IPS-11a (cell line): ENCODE data around the gene GLUD2.
"Not testable (repeated sequence)": the region's sequence is repeated elsewhere in the genome, so short reads cannot be mapped to it uniquely, and the experiment has no call there.

Source experiments
- H3K4me3 ChIP-seq: one replicate; pipeline ENCODE4 v1.5.1; 2013; ENCODE audit warnings: low read depth, low read length, control low read depth

Gene GLUD2

DNA sequence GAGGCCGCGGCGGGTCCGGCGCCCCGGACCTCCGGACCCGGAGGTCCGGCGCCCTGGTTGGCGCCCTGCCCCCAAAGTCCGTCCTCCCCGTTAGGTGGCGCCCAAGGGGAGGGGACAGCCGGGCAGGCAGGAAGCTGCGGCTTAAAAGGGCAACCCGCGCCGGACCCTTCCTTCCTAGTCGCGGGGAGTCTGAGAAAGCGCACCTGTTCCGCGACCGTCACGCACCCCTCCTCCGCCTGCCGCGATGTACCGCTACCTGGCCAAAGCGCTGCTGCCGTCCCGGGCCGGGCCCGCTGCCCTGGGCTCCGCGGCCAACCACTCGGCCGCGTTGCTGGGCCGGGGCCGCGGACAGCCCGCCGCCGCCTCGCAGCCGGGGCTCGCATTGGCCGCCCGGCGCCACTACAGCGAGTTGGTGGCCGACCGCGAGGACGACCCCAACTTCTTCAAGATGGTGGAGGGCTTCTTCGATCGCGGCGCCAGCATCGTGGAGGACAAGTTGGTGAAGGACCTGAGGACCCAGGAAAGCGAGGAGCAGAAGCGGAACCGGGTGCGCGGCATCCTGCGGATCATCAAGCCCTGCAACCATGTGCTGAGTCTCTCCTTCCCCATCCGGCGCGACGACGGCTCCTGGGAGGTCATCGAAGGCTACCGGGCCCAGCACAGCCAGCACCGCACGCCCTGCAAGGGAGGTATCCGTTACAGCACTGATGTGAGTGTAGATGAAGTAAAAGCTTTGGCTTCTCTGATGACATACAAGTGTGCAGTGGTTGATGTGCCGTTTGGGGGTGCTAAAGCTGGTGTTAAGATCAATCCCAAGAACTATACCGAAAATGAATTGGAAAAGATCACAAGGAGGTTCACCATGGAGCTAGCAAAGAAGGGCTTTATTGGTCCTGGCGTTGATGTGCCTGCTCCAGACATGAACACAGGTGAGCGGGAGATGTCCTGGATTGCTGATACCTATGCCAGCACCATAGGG, at the start of gene GLUD2:
GLUD2 (plus strand) TSS at position 170 of the 979 bp plus-strand sequence; CDS start at position 245, 75 bp downstream.
- H3K4me3 ChIP-seq: peak within 1 kb of the TSS; percentile 4

DNA sequence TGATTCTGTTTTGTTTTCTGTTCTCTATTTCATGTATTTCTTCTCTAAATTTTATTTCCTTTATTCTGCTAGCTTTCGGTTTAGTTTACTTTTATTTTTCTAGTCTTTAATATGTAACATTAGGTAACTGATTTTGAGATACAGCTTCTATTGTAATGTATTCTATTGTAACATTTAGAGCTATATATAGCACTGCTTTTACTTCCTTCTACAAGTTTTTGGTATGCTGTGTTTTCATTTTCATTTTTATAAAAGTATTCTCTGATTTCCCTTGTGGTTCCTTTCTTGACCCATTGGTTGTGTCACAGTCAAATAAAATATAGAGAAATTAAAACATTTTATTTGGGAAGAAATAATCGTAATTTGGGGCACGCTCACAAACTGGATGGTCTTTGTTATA, 48.0 kb upstream of the GLUD2 start:
- no peak overlapping the region for H3K4me3 ChIP-seq

DNA sequence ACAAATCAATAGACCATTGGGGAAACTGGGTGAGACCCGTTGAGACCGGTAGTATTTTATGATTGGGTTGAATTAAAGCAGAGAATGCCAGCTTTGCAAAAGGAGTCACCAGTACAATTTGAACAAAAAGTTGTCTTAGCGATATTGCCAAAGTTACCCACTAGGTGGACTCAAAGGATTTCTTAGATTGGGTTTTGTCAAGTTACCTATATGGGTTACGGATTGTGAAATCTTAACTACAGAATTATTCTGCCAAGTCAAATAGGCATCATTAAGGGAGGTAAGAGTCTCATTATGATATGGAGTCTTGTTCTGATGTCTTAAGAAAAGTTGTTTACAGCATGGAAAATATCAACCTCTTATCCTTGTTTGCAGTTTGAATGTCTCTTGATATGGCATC, 46.8 kb upstream of the GLUD2 start:
- H3K4me3 ChIP-seq: no peak overlapping the region

DNA sequence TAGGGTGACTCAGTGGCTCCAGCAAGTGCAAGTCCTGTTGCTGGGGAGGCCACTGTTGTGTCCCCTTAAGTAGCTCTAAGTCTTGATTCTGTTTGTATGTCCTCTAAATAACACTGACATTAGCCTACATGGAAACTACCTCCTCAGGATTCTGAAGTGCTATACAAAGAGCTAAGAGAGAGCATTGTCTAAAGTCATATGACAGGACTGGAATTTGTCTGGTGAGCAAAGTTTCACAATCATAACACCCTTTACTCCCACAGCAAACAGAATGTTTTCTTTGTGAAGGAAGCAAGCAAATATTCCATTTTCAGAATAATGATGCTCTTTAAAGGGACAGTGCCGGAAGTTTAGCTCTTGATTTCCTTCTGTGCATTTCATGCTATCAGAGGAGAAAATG, 38.5 kb upstream of the GLUD2 start:
- H3K4me3 ChIP-seq: no peak overlapping the region

DNA sequence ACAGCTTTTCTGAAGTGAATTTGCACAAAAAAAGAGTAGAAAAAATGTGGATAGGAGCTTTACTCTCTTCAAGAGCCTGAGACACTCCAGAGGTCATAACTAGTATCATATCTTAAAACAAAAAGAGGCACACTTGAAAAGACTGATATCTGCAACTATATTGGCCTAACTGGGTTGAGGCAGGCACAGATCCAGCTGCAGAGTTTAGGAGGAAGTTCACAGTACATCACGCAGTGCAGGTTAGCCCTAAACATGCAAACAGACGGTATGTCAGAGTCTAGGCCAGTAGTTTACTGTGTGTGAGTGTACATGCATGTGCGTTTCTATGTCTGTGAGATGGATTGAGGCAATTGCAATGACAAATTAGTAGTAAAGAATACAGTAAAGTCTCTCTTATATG, 37.6 kb upstream of the GLUD2 start:
- H3K4me3 ChIP-seq: no peak overlapping the region

DNA sequence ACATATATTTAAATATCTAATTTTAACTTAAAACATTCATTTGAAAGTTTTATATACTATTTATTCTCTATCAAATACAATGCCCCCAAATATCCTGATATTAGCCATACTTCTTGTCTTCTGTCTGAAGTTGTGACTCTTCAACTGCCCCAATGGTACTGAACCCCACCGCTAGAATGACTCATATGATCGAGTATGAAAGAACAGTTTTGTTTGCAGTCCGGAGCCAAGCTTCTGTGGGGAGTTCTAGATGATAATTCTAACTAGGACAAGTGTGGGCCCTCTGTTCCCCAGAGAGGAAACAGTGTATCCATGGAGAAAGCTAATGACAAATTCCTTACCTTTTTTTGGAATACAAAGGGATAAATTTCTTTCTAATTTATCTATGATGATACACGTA, 37.2 kb upstream of the GLUD2 start:
- no peak overlapping the region for H3K4me3 ChIP-seq

DNA sequence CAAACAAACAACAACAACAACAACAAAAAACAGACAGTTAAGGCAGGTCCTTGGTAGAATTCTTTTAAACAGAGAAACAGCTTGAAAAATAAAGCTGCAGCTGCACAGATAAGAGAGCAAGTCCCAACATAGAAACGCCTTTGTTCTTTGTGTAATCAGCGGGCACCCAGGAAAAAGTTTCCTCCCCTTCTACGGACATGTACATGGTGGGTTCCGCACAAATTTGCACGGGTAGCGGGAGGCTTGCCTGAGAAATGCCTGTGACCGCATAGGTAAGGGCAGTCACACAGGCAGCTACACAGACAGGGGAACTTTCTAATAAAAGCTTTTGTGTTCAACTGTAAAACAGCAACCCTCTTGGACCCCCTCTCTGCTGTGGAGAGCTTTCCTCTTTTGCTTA, 36.2 kb upstream of the GLUD2 start:
- no peak overlapping the region for H3K4me3 ChIP-seq

DNA sequence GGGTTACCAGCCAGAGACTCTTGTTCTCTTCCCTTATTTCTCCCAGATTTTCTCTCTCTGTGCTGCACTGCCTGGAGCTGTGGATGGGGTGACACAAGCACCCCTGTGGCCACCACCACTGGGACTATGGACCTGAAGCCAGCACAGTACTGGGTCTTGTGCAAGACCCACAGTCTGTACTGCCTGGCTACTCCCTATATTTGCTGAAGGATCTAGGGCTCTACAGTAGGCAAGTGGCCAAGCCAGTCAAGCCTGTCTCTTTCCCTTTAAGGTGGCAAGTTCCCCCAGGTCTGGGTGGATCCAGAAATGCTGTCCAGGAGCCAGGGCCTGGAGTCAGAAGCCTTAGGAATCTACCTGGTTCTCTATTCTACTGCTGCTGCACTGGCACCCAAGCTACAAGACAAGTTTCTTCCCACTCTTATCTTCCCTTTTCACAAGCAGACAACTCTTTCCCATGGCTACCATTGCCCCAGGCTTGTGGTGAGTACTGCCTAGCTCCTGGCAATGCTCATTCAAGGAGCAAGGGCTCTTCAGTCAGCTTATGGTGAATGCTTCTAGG, 33.4 kb upstream of the GLUD2 start:
- H3K4me3 ChIP-seq: no peak overlapping the region

DNA sequence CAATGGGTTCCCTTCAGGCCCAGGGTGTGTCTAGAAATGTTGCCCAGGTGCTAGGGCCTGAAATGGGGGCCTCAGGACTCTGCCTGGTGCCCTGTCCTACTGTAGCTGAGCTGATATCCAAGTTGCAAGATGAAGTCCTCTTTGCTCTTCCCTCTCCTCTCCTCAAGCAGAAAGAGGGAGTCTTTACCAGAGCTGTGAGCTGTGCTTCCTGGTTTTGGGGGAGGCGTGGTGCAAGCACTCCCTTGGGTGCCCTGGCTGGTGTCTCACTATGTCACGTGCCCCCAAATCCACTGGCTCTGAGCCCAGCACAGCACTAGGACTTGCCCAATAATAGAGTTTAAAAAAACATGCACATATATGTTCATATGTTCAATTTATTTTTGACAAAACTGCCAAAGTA, 32.6 kb upstream of the GLUD2 start:
- H3K4me3 ChIP-seq: no peak overlapping the region

DNA sequence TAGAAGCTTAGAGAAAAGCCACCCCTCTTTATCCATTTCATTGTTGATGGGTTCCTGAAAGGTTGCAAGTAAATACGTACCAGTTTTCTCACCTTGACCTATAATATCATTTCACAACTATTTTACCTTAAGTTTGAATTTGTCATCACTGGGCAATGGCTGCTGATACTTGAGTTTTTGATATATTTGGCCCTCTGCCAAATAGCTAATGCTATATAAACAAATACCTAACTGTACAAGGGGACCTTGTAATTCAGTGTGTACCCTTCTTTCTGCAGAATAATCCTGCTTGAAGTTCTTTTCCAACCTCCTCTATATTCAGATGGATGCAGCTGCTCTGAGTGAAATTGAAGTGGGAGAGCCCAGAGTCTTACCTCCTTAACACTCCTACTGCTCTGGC, 19.0 kb upstream of the GLUD2 start:
- no peak overlapping the region for H3K4me3 ChIP-seq

DNA sequence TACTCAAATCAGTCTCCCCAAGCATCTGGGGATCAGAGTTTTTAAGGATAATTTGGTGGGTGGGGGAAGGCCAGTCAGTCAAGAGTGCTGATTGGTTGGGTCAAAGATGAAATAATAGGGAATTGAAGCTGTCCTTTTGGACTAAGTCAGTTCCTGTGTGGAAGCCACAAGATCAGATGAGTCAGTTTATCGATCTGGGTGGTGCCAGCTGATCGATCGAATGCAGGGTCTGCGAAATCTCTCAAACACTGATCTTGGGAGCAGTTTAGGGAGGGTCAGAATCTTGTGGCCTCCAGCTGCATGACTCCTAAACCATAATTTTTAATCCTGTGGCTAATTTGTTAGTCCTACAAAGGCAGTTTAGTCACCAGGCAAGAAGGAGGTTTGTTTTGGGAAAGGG, 17.3 kb upstream of the GLUD2 start:
- no peak overlapping the region for H3K4me3 ChIP-seq

DNA sequence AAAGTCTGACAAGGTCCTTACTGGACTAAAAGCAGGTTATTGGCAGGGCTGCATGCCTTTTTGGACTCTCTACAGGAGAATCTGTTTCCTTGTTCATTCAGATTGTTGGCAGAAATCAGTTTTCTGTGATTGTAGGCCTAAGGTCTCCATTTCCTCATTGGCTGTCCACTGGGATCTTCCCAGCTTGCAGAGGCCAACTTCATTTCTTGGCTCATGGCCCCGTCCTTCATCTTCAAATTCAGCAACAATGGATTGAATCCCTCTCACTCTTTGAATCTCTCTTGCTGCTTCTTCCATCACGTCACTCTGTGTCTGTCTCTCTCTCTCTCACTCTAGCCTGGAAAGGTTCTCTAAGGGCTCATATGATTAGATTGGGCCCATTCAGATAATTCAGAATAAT, 14.9 kb upstream of the GLUD2 start:
- H3K4me3 ChIP-seq: no peak overlapping the region

DNA sequence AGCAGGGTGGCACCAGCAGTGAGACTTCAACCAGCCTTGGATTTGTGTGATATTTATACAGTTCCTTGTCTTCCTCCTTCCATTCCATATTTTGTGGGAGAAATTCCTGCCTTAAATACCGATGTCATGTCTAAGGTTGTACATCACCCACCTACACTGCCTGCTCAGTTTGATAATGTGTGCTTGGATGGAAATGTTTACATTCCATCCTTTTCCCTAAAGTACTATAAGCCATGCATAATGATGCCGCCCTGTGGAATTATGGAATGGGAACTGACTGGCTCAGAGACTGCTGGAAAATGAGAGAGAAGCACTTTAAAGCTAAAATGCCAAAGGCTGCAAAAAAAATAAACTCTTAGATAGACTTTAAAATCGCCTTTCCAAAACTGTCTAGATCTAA, 11.3 kb upstream of the GLUD2 start:
- H3K4me3 ChIP-seq: no peak overlapping the region

DNA sequence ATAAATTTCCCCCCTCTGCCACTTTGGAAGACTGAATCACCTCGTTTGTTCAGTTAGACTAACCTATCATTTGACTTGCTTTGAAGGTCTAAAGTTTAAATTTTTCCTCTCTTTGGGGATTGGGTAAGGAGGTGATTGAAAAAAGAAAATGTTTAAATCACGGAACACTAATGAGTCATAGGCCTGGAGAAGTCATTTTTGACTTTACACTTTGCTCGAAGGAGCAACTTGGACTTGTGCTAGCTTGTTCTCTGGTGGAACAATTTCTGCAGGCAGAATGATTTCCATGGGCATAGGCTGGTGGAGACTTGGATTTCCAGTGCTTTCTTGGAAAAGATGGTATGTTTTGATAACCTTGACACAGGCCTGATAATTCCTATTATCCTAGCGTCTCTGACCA, 10.5 kb upstream of the GLUD2 start:
- no peak overlapping the region for H3K4me3 ChIP-seq

DNA sequence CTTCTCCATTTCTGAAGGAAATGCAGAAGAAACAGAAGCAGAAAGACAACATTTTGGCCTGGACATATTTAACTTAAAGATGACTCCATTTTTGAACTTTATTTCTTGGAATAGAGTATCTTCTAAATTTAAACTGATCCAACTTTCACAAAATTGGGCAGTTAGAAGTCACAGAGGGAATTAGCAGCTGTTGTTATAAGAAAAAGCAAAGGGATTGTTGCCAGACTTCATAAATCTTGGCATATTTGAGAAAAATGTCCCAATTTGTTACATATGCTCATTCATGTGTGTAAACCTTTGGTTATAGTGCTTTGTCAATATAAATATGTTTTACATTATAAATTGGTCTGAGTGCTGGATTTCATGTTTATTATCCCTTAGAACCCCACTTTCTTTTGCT, 3.4 kb downstream of the GLUD2 start:
- H3K4me3 ChIP-seq: no peak overlapping the region

DNA sequence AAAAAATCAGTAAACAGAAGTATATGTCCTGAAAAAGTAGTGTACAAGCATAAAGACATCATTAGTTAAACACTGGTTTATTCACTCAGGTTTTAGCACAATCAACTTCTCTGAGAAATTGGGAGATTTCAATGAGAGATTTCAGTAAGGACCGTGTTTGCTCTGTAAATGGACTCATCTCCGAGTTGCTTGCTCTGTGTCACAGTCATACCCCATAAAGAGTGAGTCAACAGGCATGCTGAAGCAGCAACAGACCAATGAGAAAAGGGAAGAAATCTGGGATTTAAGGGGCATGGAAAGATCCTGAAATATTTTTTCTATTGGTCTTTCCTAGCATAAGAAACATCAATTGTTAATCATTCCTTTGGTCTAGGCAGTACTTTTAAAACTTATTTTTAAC, 4.7 kb downstream of the GLUD2 start:
- no peak overlapping the region for H3K4me3 ChIP-seq

DNA sequence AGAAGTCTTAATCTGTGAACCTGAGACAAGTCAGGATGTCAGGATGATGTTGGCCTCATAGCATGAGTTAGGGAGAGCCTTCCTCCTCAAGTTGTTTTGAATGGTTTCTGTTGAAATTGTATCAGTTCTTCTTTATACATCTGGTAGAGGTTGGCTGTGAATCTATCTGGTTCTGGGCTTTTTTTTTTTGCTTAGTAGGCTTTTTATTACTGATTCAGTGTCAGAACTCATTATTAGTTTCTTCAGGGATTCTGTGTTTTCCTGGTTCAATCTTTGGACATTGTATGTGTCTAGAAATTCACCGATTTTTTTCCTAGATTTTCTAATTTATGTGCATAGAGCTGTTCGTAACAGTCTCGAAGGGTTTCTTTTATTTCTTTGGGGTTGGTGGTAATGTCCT, 14.9 kb downstream of the GLUD2 start:
- no peak overlapping the region for H3K4me3 ChIP-seq

DNA sequence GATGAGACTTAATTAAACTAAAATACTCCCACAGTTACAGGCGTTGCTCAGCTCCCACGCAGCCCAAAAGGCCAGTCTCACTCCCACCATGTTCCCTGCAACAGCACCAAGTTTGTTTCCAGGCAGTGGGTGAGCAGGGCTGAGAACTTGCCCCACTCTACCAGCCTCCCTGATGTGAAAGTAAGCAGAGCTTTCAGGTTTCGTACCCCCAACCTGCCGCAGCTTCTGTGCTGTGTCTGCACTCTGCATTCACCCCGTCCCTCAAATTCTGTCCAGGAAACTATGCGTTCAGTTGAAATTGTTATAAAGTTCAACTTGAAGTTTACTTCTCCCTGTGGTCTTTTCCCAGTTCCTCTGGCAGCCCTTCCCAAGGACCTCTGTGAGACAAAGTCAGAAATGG, 17.2 kb downstream of the GLUD2 start:
- H3K4me3 ChIP-seq: no peak overlapping the region

DNA sequence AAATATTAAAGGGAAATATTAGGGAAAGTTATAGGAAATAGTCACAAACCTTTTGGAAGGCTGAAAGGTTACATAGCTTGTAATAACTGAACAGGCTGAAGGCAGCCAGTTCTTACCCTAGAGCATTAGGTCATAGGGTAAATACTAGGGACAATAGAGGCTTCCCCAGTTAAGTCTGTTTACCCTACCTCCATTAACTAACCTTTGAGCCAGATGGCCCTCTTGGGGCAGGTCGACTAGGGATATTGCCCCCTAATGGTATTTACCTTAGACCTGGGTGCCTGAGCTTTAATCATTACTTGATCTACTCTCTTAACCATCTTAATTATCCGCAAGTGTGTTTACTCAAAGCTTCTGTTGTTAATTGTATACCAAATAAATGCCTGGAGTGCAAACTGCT, 36.8 kb downstream of the GLUD2 start:
- H3K4me3 ChIP-seq: not testable (repeated sequence)

DNA sequence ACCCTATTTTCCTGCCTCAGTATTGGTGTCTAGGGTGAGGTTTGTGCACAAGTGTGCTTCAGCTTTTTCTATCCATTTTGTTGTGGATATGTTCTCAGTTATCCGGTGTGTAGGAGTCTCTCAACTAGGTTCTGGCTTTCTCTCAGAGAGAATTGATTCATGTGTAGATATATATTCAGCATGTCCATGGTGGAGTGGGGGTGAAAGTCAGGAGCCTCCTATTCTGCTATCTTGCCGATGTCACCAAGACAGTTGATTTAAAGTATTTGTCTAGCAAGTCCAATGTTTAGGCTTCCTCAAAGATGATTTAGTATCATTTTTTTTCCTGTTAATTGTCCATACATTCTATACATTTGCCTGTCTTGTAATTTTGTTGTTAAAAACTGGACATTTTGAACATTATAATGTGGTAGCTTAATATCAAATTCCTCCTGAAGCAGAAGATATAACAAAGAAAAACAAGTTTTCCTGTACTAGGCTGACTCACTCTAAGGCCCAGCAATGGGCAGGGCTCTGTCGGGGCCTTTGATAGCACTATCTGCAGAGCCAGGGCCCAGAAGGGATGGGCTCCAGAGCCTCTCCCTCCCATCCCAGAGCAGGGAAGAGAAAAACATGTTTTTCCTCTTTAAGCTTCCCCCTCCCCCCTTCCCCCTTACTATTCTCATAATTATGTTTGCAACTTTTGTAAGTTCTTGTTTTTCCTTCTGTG, 37.6 kb downstream of the GLUD2 start:
- no peak overlapping the region for H3K4me3 ChIP-seq

DNA sequence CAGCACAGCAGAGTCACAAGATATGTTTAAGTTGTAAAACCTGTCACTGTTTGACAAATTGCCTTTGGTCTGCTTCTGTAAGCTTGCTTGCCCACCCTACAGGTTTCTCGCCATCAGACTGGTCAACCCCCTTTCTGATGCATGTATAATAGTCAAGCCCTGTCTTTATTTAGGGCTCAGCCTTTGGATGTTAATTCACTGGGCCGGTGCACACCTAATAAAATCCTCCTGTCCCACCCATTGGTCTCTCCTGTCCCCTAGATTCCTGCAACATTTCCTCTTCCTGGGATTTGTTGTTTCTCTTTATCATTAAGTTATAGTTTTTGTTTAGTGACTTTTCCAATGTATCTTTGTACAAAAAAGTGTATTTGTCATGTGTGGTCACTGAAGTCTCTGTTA, 38.2 kb downstream of the GLUD2 start:
- H3K4me3 ChIP-seq: no peak overlapping the region

DNA sequence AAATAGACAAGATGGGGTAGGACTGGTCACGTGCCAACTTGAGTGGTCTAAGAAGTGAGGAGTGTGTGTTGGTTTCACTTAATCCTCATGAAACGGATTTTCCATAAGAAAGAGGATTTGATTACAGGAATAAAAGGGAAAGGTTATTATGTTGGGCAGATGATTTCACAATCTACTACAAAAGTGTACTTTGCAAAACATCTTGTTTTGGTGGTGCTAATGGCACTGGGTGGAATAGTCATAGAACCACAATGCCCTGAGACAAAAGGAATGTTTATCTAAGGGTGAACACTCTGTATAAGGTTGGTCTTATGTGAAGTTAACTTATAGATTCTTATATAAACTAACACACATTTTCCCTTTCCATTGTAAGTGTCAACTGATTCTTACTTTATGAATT, 45.6 kb downstream of the GLUD2 start:
- no peak overlapping the region for H3K4me3 ChIP-seq
